GM12878 (cell line): ENCODE measurements around the gene ANKRD61. TPM values are rescaled to one million over a fixed set of nuclear protein-coding genes. Genes with fewer than 3 reads are reported as not detected.
A peak's percentile ranks its signal among the peaks of the same experiment; 100 is the strongest.

Source experiments
- BCL11A ChIP-seq: IDR thresholded peaks from 2 replicates; pipeline ENCODE4 v1.6.1; 2011; ENCODE audit warnings: low read depth, low read length
- CBX5 ChIP-seq: sonication (generic); IDR thresholded peaks from 2 replicates; pipeline ENCODE4 v1.6.1; 2016; ENCODE audit warnings: low read depth, moderate library complexity, mild to moderate bottlenecking, inconsistent platforms
- CEBPB ChIP-seq, 2 experiments: fragments of 150-350 bp in 1 of 2; IDR thresholded peaks; 2 replicates each; pipeline ENCODE4 v1.6.1; 2012 to 2014; ENCODE audit warnings: low read depth in 2 of 2, low read length in 2 of 2, borderline replicate concordance in 1 of 2, inconsistent platforms in 1 of 2
- CEBPZ ChIP-seq: fragments of 150-350 bp; IDR thresholded peaks from 2 replicates; pipeline ENCODE4 v1.6.1; 2016; ENCODE audit warnings: low read depth, low read length
- HCFC1 ChIP-seq: fragments of 150-350 bp; IDR thresholded peaks from 2 replicates; pipeline ENCODE4 v1.6.1; 2014; ENCODE audit warnings: low read length
- HDAC2 ChIP-seq: fragments of 200-600 bp; sonication (generic); IDR thresholded peaks from 2 replicates; pipeline ENCODE4 v1.6.1; 2017
- NR2C2 ChIP-seq: IDR thresholded peaks from 2 replicates; pipeline ENCODE4 v1.6.1; 2011; ENCODE audit warnings: borderline replicate concordance, low read depth; ENCODE audit not compliant: control insufficient read depth, insufficient read length
- PBX3 ChIP-seq: IDR thresholded peaks from 2 replicates; pipeline ENCODE4 v1.6.1; 2011; ENCODE audit warnings: mild to moderate bottlenecking, low read depth, low read length, moderate library complexity; ENCODE audit not compliant: insufficient replicate concordance
- RAD51 ChIP-seq: fragments of 450-650 bp; IDR thresholded peaks from 2 replicates; pipeline ENCODE4 v1.6.1; 2016; ENCODE audit warnings: moderate library complexity, mild to moderate bottlenecking, inconsistent platforms
- RUNX3 ChIP-seq: IDR thresholded peaks from 2 replicates; pipeline ENCODE4 v1.6.1; 2012; ENCODE audit warnings: low read length, inconsistent platforms
- SPI1 ChIP-seq: IDR thresholded peaks from 2 replicates; pipeline ENCODE4 v1.6.1; 2011; ENCODE audit warnings: low read depth, mild to moderate bottlenecking, low read length, moderate library complexity, borderline replicate concordance; ENCODE audit not compliant: insufficient read depth
- TAF1 ChIP-seq: IDR thresholded peaks from 2 replicates; pipeline ENCODE4 v1.6.1; 2011; ENCODE audit warnings: mild to moderate bottlenecking, low read depth, low read length, borderline replicate concordance
- TCF7 ChIP-seq: IDR thresholded peaks from 2 replicates; pipeline ENCODE4 v1.6.1; 2014; ENCODE audit warnings: antibody characterized with exemption, borderline replicate concordance
- ZBED1 ChIP-seq: IDR thresholded peaks from 2 replicates; pipeline ENCODE4 v1.6.1; 2016; ENCODE audit warnings: borderline replicate concordance
- ZBTB33 ChIP-seq: fragments of 450-650 bp; IDR thresholded peaks from 2 replicates; pipeline ENCODE4 v1.6.1; 2017; ENCODE audit warnings: mild to moderate bottlenecking
- polyA plus RNA-seq, 11 experiments: library from polyadenylated mRNA; depleted of rRNA in 4 of 11; unstranded in 6 of 11; stranded (reverse) in 5 of 11; fragments of >200 nt; fragmentation: Nextera tagmentation in 4 of 11; fragmentation: Illumina TruSeq in 1 of 11; extraction: Ambion mirVana in 4 of 11; extraction: Trizol in 1 of 11; gene quantifications; 1 replicate in 1 of 11; 2 replicates in 10 of 11; pipeline versions ENCODE4 v1.2.1 to v1.2.3, GENCODE V29; 2011 to 2016; ENCODE audit warnings: inconsistent platforms in 2 of 11, missing spikeins in 2 of 11, low read depth in 1 of 11
- total RNA-seq, 4 experiments: library from RNA; depleted of rRNA in 3 of 4; stranded (reverse); fragments of >200 nt in 3 of 4; fragmentation: Illumina TruSeq in 1 of 4; extraction: Trizol in 1 of 4; gene quantifications; 2 replicates each; pipeline versions ENCODE4 v1.2.1 to v1.2.3, GENCODE V29; 2013 to 2021
- TF ChIP-seq, protein P1 (sequence below): IDR thresholded peaks from 2 replicates; pipeline ENCODE4 v1.6.1; 2011; ENCODE audit warnings: borderline replicate concordance, low read depth, mild to moderate bottlenecking, moderate library complexity, low read length; ENCODE audit not compliant: insufficient read depth, poor library complexity, severe bottlenecking
- TF ChIP-seq, protein P2 (sequence below): fragments of 450-650 bp; IDR thresholded peaks from 2 replicates; pipeline ENCODE4 v1.6.1; 2014; ENCODE audit warnings: mild to moderate bottlenecking

ANKRD61 gene
- total and polyA plus RNA-seq, 10 of the 15 experiments (the other 5 are each of a cell fraction or from before 2014, with no cell fraction given): 0.11 to 0.64 (median 0.28) TPM

- TF ChIP-seq CBX5 (no peak), HCFC1 (peak; percentile 21; the same call in 1 of the 2 replicates), RUNX3 (peak; percentile 28), TCF7 (no peak), TAF1 (peak; percentile 80), ZBED1 (no peak; the same call in 1 of the 2 replicates), HDAC2 (no peak), CEBPB (IDR thresholded peaks at IDR 0.05; ENCODE audit: borderline replicate concordance in 1 of 2, low read depth in 2 of 2, low read length in 2 of 2) (no peak), BCL11A (no peak), SPI1 (peak; percentile 32; the same call in 1 of the 2 replicates), RAD51 (no peak), CEBPZ (no peak), PBX3 (peak; percentile 67), NR2C2 (no peak), ZBTB33 (no peak)
- TF ChIP-seq, protein P1, sequence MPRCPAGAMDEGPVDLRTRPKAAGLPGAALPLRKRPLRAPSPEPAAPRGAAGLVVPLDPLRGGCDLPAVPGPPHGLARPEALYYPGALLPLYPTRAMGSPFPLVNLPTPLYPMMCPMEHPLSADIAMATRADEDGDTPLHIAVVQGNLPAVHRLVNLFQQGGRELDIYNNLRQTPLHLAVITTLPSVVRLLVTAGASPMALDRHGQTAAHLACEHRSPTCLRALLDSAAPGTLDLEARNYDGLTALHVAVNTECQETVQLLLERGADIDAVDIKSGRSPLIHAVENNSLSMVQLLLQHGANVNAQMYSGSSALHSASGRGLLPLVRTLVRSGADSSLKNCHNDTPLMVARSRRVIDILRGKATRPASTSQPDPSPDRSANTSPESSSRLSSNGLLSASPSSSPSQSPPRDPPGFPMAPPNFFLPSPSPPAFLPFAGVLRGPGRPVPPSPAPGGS: no peak
- TF ChIP-seq, protein P2, sequence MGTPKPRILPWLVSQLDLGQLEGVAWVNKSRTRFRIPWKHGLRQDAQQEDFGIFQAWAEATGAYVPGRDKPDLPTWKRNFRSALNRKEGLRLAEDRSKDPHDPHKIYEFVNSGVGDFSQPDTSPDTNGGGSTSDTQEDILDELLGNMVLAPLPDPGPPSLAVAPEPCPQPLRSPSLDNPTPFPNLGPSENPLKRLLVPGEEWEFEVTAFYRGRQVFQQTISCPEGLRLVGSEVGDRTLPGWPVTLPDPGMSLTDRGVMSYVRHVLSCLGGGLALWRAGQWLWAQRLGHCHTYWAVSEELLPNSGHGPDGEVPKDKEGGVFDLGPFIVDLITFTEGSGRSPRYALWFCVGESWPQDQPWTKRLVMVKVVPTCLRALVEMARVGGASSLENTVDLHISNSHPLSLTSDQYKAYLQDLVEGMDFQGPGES: peak; percentile 56; the same call in 1 of the 2 replicates
Measured at GRCh38 chr7:6008668-6009611, 22.2 kb upstream of the ANKRD61 start, which contains the start of the genes AIMP2 and PMS2 (continued).
